Suppressor macrophage treated with lipopolysaccharide for 1 hour (primary cell): ENCODE data around the gene GRK1.
"Not testable (repeated sequence)": the region's sequence is repeated elsewhere in the genome, so short reads cannot be mapped to it uniquely, and the experiment has no call there.

Source experiments
- DNase-seq, 3 donors: peaks; one replicate each; pipeline ENCODE4 v3.0.0-alpha.2; 2020 to 2022

GRK1 gene

GRCh38 chr13:113745500-113746142 is 78.6 kb downstream of the GRK1 start:
- DNase-seq: not testable (repeated sequence)

GRCh38 chr13:113746143-113746525 is 79.1 kb downstream of the GRK1 start:
- no peak for DNase-seq

- no peak for DNase-seq
These were observed 79.7 kb downstream of the GRK1 start for GRCh38 chr13:113746671-113747070.

DNA sequence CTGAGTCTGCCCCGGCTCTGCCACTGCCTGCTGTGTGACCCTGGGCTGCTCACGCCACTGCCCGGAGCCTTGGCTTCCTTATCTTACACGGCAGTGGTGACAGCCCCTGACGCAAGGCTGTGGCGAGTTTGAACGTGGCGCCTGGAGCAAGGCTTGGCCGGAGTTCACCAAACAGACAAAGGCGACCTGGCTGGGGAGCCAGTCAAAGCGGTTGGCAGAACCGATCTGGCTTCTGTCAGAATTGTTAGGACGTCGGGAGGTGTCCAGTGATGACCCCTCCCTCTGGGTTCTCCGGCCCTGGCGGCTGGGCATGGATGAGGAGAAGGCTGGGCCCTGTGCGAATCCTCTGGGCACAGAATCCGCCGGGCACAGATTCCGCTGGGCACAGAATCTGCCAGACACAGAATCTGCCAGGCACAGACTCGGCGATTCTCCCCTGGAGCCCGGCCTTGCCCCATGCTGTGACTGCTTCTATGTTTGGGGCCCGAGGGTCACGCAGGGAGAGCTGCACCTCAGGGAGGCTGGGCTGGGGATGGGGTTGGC is 80.3 kb downstream of the GRK1 start:
- no peak for DNase-seq

- DNase-seq: no peak
These were observed 81.3 kb downstream of the GRK1 start for GRCh38 chr13:113748101-113748861.

- DNase-seq: no peak
These were observed 81.9 kb downstream of the GRK1 start for GRCh38 chr13:113748862-113749451.

GRCh38 chr13:113749507-113749906 is 82.5 kb downstream of the GRK1 start:
- DNase-seq: no peak

DNA sequence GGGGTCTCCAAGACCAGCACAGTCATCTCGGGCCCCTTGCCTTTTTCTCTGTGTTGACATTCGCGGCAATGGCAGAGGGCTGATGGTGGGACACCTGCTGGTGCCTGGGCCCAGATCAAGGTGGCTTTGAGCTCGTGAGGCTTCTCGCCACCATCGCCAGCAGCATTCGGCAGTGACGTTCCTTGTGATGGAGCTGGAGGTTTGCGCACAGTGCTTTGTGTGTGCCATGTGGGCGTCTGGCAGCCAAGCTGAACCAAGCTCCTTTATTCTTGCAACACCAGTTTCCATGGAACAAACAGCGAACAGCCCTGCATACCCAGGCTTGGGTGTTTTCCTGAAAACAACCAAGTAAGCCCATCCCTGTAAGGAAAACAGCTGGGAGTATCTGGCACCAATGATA is 82.9 kb downstream of the GRK1 start:
- DNase-seq: no peak

DNA sequence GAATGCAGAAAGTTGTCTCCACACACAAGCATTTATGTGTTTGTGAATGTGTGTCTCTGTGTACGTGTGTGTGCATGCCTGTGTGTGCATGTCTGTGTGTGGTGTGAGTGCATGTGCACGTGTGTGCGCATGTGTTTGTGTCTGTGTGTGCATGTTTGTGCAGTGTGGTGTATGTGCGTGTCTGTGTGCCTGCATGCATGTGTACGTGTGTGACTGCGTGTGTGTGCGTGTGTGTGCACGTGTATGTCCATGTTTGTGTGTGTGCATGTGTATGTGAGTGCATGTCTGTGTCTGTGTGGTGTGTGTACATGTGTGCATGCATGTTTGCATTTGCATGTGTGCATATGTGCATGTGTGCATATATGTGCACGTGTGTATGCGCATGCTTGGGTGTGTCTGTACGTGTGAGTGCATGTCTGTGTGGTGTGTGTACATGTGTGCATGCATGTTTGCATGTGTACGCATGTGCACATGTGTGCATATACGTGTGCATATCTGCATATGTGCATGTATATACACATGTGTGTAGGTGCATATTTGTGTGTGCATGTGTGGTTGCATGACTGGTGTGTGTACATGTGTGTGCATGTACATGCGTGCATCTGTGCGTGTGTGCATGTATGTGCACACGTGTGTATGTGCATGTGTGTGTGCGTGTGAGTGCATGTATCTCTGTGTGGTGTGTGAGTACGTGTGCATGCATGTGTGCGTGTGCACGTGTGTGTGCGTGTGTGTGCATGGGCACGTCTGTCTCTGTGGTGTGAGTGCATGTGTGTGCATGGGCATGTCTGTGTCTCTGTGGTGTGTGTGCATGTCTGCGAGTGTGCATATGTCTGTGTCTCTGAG is 83.8 kb downstream of the GRK1 start:
- DNase-seq: no peak

GRCh38 chr13:113751491-113751890 is 84.5 kb downstream of the GRK1 start:
- DNase-seq: no peak

DNA sequence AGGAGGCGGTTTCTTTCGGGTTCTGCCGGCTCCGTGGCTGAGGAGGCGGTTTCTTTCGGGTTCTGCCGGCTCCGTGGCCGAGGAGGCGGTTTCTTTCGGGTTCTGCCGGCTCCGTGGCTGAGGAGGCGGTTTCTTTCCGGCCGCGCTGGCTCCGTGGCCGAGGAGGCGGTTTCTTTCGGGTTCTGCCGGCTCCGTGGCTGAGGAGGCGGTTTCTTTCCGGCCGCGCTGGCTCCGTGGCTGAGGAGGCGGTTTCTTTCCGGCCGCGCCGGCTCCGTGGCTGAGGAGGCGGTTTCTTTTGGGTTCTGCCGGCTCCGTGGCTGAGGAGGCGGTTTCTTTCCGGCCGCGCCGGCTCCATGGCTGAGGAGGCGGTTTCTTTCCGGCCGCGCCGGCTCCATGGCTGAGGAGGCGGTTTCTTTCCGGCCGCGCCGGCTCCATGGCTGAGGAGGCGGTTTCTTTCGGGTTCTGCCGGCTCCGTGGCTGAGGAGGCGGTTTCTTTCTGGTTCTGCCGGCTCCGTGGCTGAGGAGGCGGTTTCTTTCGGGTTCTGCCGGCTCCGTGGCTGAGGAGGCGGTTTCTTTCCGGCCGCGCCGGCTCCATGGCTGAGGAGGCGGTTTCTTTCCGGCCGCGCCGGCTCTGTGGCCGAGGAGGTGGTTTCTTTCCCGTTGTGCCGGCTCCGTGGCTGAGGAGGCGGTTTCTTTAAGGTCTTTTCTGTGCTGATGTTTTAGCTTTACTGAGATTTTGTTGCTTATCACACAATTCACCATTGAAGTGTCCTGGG is 85.4 kb downstream of the GRK1 start:
- DNase-seq: not testable (repeated sequence)

DNA sequence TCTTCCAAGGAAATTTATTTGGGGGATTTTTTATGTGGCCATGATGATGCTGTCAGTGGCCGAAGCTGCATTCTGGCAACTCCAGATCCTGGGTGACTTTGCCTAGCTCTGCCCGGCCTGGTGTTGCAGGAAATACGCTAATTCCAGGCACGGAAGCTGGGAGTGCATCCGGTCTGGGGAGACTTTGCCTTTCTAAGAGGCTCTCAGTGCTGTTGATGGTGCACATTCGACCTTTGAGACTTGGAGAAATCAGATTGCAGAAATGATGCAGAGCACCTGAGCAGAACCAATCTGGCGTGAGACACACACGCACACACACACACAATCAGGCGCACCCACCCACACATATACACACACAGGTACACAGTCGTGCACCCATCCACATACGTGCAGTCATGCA is 86.2 kb downstream of the GRK1 start:
- DNase-seq: no peak

DNA sequence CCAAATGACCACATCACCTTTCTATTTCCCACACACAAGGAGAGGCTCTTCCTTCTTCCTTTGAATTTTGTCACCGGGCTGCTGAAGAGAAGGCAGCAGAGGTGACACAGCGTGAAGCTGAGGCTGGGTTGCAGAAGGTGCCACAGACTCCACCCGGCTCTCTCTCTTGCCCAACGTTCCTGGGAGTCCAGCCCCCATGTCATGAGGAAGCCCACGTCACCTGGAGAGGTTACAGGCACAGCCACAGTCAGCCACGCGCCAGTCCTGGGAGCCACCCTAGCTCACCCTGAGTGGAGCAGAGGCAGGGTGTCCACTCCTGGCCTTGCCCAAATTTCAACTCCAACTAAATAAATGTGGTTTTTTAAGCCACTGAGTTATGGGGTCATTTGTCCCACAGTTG is 87.2 kb downstream of the GRK1 start:
- no peak for DNase-seq

DNA sequence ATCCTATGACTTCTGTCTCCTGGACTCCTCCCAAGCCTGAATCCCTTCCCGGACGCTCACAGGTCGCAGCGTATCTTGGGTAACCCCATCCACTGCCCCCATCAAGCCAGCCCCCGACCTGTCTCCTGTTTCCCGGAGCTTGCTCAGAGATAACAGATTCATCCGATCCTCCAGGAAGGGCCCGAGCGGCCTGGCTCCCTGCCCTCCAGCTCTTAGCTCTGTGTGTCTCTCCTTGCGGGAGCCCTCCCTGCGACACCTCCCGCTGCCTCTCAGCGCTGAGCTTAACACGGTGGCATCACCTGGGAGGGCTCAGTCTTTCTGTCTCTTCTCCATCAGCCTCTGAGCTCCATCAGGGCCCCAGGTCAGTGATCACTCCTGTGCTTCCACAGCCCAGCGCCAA is 87.7 kb downstream of the GRK1 start:
- no peak for DNase-seq

GRCh38 chr13:113756441-113757097 is 89.5 kb downstream of the GRK1 start:
- DNase-seq: no peak

GRCh38 chr13:113758651-113759524 is 91.9 kb downstream of the GRK1 start, which contains the start of gene TMEM255B:
TSS of gene TMEM255B (plus strand) at chr13:113759226. CDS start at chr13:113759270, 44 bp downstream.
- peak; percentile 83 to 92 (median 85) for DNase-seq

GRCh38 chr13:113759525-113760137 is 92.6 kb downstream of the GRK1 start:
- peak in 1 of 3 donors; percentile 13 for DNase-seq

- no peak for DNase-seq
These were observed 94.1 kb downstream of the GRK1 start for GRCh38 chr13:113761136-113761535.

DNA sequence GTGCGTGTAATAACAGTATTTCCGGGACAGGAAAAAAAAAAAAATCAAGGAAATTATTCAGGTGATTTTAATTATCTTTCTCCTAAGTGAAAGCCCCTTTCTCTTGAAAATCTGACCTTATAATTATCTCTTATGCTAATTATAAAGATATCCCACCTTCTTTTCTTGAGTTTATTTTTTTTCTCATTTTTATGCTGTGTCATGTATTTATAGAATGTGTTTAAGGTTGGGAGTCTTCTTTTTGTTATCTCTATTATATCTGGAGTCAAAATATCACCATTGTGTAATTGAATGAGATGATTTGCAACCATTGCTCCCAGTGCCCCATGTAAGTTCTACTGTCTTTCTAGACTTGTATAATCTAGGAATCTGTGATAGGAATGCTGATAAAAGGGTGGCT is 95.1 kb downstream of the GRK1 start:
- DNase-seq: no peak

DNA sequence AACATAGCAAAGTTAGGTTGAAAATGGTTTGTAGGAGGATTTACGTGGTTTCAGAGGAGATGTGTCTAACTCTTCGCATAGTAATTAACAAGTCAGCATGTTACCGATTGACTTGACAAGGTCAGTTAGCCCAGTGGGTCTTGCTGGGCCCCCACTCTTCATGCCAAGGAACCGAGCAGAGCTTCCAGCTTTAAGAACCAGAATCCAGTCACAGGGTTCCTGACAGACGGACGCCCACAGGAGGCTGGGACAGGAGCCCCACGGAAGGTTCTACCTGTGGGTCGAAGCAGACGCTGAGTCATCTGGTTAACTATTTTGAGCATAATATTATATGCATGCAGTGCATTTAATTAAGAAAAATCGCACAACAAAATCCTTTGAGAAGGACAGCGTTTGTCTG is 95.5 kb downstream of the GRK1 start:
- DNase-seq: no peak
